ENCODE measurements around the gene HSD17B2.

HSD17B2 gene

GRCh38 chr16:82094942-82095540 is 60.0 kb downstream of the HSD17B2 start:
- no peak overlapping the region for H3K4me3 ChIP-seq (ENCODE audit: insufficient read depth in 1 of 2, low read depth in 1 of 2, low read length in 2 of 2)
- no peak overlapping the region for H3K4ac ChIP-seq (ENCODE audit: low read depth in 1 of 2, low read length in 2 of 2)
- H2BK12ac ChIP-seq (ENCODE audit: low read length in 2 of 2) = no peak overlapping the region
- H2BK120ac ChIP-seq (ENCODE audit: low read depth, low read length) = no peak overlapping the region
- no peaks in the 10 kb centered on the region for H3K36me3 ChIP-seq (ENCODE audit: control insufficient read depth in 1 of 2, insufficient read depth in 2 of 2, low read depth in 1 of 2, low read length in 2 of 2)
- H3K9me3 ChIP-seq (ENCODE audit: control insufficient read depth, low read length) = peaks cover 2% of the 10 kb centered on the region
- H2BK5ac ChIP-seq (ENCODE audit: low read depth, low read length, poor library complexity, severe bottlenecking) = no peak overlapping the region
- no peaks in the 10 kb centered on the region for H3K27me3 ChIP-seq (ENCODE audit: control insufficient read depth in 1 of 2, insufficient read depth in 1 of 2, low read length in 2 of 2)
- H3K18ac ChIP-seq (ENCODE audit: low read depth in 1 of 2, low read length in 2 of 2) = no peak overlapping the region
- no peak overlapping the region for H3K27ac ChIP-seq (ENCODE audit: low read length, poor library complexity, severe bottlenecking)
- no peak overlapping the region for H3K4me2 ChIP-seq (ENCODE audit: low read length, poor library complexity, severe bottlenecking)
- H3K23ac ChIP-seq (ENCODE audit: low read length in 2 of 2) = no peak overlapping the region
- no peak overlapping the region for H2AFZ ChIP-seq (ENCODE audit: low read depth, low read length)
- H2BK15ac ChIP-seq (ENCODE audit: low read depth, poor library complexity, severe bottlenecking) = no peak overlapping the region
- peaks cover 6% of the 10 kb centered on the region for H3K4me1 ChIP-seq (ENCODE audit: control insufficient read depth, insufficient read depth, low read depth, low read length)
- H4K91ac ChIP-seq (ENCODE audit: low read length) = no peak overlapping the region
- DNase-seq = no peak
- no peaks in the 10 kb centered on the region for H3K79me1 ChIP-seq (replicated peaks; ENCODE audit: low read length, poor library complexity, severe bottlenecking)
- no peak overlapping the region for H2AK5ac ChIP-seq (ENCODE audit: low read length, severe bottlenecking)
- WGBS = 53% methylated on average over 8 of the region's 8 CpGs
- no peak overlapping the region for H3K9ac ChIP-seq (ENCODE audit: low read length)
- no peak overlapping the region for H3K14ac ChIP-seq (ENCODE audit: low read length in 2 of 2)
- no peak overlapping the region for H4K8ac ChIP-seq (ENCODE audit: low read length)

GRCh38 chr16:82096641-82097040 is 61.6 kb downstream of the HSD17B2 start:
- no peak overlapping the region for H3K4me3 ChIP-seq (ENCODE audit: insufficient read depth in 1 of 2, low read depth in 1 of 2, low read length in 2 of 2)
- H3K9ac ChIP-seq (ENCODE audit: low read length) = no peak overlapping the region
- no peak overlapping the region for H3K4me2 ChIP-seq (ENCODE audit: low read length, poor library complexity, severe bottlenecking)
- no peak overlapping the region for H4K8ac ChIP-seq (ENCODE audit: low read length)
- H3K4me1 ChIP-seq (ENCODE audit: control insufficient read depth, insufficient read depth, low read depth, low read length) = peaks cover 2% of the 10 kb centered on the region
- H3K14ac ChIP-seq (ENCODE audit: low read length in 2 of 2) = no peak overlapping the region
- no peak overlapping the region for H2BK120ac ChIP-seq (ENCODE audit: low read depth, low read length)
- no peak overlapping the region for H2BK15ac ChIP-seq (ENCODE audit: low read depth, poor library complexity, severe bottlenecking)
- H3K23ac ChIP-seq (ENCODE audit: low read length in 2 of 2) = no peak overlapping the region
- H2BK5ac ChIP-seq (ENCODE audit: low read depth, low read length, poor library complexity, severe bottlenecking) = no peak overlapping the region
- H2AK5ac ChIP-seq (ENCODE audit: low read length, severe bottlenecking) = no peak overlapping the region
- no peak overlapping the region for H4K91ac ChIP-seq (ENCODE audit: low read length)
- H2BK12ac ChIP-seq (ENCODE audit: low read length in 2 of 2) = no peak overlapping the region
- H3K4ac ChIP-seq (ENCODE audit: low read depth in 1 of 2, low read length in 2 of 2) = no peak overlapping the region
- WGBS = 92% methylated on average over 1 of the region's 3 CpGs
- H3K36me3 ChIP-seq (ENCODE audit: control insufficient read depth in 1 of 2, insufficient read depth in 2 of 2, low read depth in 1 of 2, low read length in 2 of 2) = no peaks in the 10 kb centered on the region
- no peak overlapping the region for H2AFZ ChIP-seq (ENCODE audit: low read depth, low read length)
- no peaks in the 10 kb centered on the region for H3K79me1 ChIP-seq (replicated peaks; ENCODE audit: low read length, poor library complexity, severe bottlenecking)
- H3K27me3 ChIP-seq (ENCODE audit: control insufficient read depth in 1 of 2, insufficient read depth in 1 of 2, low read length in 2 of 2) = peaks cover 0 to 7% of the 10 kb centered on the region in 2 experiments
- no peak overlapping the region for H3K18ac ChIP-seq (ENCODE audit: low read depth in 1 of 2, low read length in 2 of 2)
- peaks cover 2% of the 10 kb centered on the region for H3K9me3 ChIP-seq (ENCODE audit: control insufficient read depth, low read length)
- no peak overlapping the region for H3K27ac ChIP-seq (ENCODE audit: low read length, poor library complexity, severe bottlenecking)
- DNase-seq = no peak

GRCh38 chr16:82105107-82105506 is 70.1 kb downstream of the HSD17B2 start:
- DNase-seq = no peak
- H3K4me3 ChIP-seq (ENCODE audit: insufficient read depth in 1 of 2, low read depth in 1 of 2, low read length in 2 of 2) = no peak overlapping the region
- no peaks in the 10 kb centered on the region for H3K79me1 ChIP-seq (replicated peaks; ENCODE audit: low read length, poor library complexity, severe bottlenecking)
- H3K4me1 ChIP-seq (ENCODE audit: control insufficient read depth, insufficient read depth, low read depth, low read length) = no peaks in the 10 kb centered on the region
- H2AFZ ChIP-seq (ENCODE audit: low read depth, low read length) = no peak overlapping the region
- H3K27ac ChIP-seq (ENCODE audit: low read length, poor library complexity, severe bottlenecking) = no peak overlapping the region
- H3K9ac ChIP-seq (ENCODE audit: low read length) = no peak overlapping the region
- no peak overlapping the region for H3K23ac ChIP-seq (ENCODE audit: low read length in 2 of 2)
- no peak overlapping the region for H2BK15ac ChIP-seq (ENCODE audit: low read depth, poor library complexity, severe bottlenecking)
- H3K4ac ChIP-seq (ENCODE audit: low read depth in 1 of 2, low read length in 2 of 2) = no peak overlapping the region
- H3K4me2 ChIP-seq (ENCODE audit: low read length, poor library complexity, severe bottlenecking) = no peak overlapping the region
- no peak overlapping the region for H2BK12ac ChIP-seq (ENCODE audit: low read length in 2 of 2)
- H4K91ac ChIP-seq (ENCODE audit: low read length) = no peak overlapping the region
- H2BK120ac ChIP-seq (ENCODE audit: low read depth, low read length) = no peak overlapping the region
- H3K18ac ChIP-seq (ENCODE audit: low read depth in 1 of 2, low read length in 2 of 2) = no peak overlapping the region
- peaks cover 0 to 16% of the 10 kb centered on the region in 2 experiments for H3K27me3 ChIP-seq (ENCODE audit: control insufficient read depth in 1 of 2, insufficient read depth in 1 of 2, low read length in 2 of 2)
- WGBS = 86% methylated on average over 8 of the region's 8 CpGs
- no peak overlapping the region for H2AK5ac ChIP-seq (ENCODE audit: low read length, severe bottlenecking)
- no peaks in the 10 kb centered on the region for H3K9me3 ChIP-seq (ENCODE audit: control insufficient read depth, low read length)
- H3K14ac ChIP-seq (ENCODE audit: low read length in 2 of 2) = no peak overlapping the region
- no peak overlapping the region for H2BK5ac ChIP-seq (ENCODE audit: low read depth, low read length, poor library complexity, severe bottlenecking)
- no peak overlapping the region for H4K8ac ChIP-seq (ENCODE audit: low read length)
- no peaks in the 10 kb centered on the region for H3K36me3 ChIP-seq (ENCODE audit: control insufficient read depth in 1 of 2, insufficient read depth in 2 of 2, low read depth in 1 of 2, low read length in 2 of 2)

- Histone ChIP-seq H3K14ac (ENCODE audit: low read length in 2 of 2) (no peak overlapping the region), H2AFZ (ENCODE audit: low read depth, low read length) (no peak overlapping the region), H3K79me1 (replicated peaks; ENCODE audit: low read length, poor library complexity, severe bottlenecking) (no peaks in the 10 kb centered on the region), H3K27ac (ENCODE audit: low read length, poor library complexity, severe bottlenecking) (no peak overlapping the region), H3K23ac (ENCODE audit: low read length in 2 of 2) (no peak overlapping the region), H2BK15ac (ENCODE audit: low read depth, poor library complexity, severe bottlenecking) (no peak overlapping the region), H3K36me3 (ENCODE audit: control insufficient read depth in 1 of 2, insufficient read depth in 2 of 2, low read depth in 1 of 2, low read length in 2 of 2) (no peaks in the 10 kb centered on the region), H2AK5ac (ENCODE audit: low read length, severe bottlenecking) (no peak overlapping the region), H4K91ac (ENCODE audit: low read length) (no peak overlapping the region), H3K27me3 (ENCODE audit: control insufficient read depth in 1 of 2, insufficient read depth in 1 of 2, low read length in 2 of 2) (peaks cover 0 to 3% of the 10 kb centered on the region in 2 experiments), H3K4me2 (ENCODE audit: low read length, poor library complexity, severe bottlenecking) (no peak overlapping the region), H3K4me1 (ENCODE audit: control insufficient read depth, insufficient read depth, low read depth, low read length) (no peaks in the 10 kb centered on the region), H3K4me3 (ENCODE audit: insufficient read depth in 1 of 2, low read depth in 1 of 2, low read length in 2 of 2) (no peak overlapping the region), H3K9ac (ENCODE audit: low read length) (no peak overlapping the region), H2BK120ac (ENCODE audit: low read depth, low read length) (no peak overlapping the region), H2BK5ac (ENCODE audit: low read depth, low read length, poor library complexity, severe bottlenecking) (no peak overlapping the region), H4K8ac (ENCODE audit: low read length) (no peak overlapping the region), H3K18ac (ENCODE audit: low read depth in 1 of 2, low read length in 2 of 2) (no peak overlapping the region), H2BK12ac (ENCODE audit: low read length in 2 of 2) (no peak overlapping the region), H3K9me3 (ENCODE audit: control insufficient read depth, low read length) (no peaks in the 10 kb centered on the region), H3K4ac (ENCODE audit: low read depth in 1 of 2, low read length in 2 of 2) (no peak overlapping the region)
- 100% methylated on average over 1 of the region's 2 CpGs for WGBS
- DNase-seq = no peak
Measured at GRCh38 chr16:82108100-82108499, 73.0 kb downstream of the HSD17B2 start.
